Measurements from ENCODE around the gene HIP1R. TPM values are rescaled to one million over a fixed set of nuclear protein-coding genes. Genes with fewer than 3 reads are reported as not detected.

Gene HIP1R
- total and polyA plus RNA-seq, 2 of the 8 experiments (the other 6 are each of a cell fraction or from before 2014, with no cell fraction given) = 11.2 to 14.5 TPM

DNA sequence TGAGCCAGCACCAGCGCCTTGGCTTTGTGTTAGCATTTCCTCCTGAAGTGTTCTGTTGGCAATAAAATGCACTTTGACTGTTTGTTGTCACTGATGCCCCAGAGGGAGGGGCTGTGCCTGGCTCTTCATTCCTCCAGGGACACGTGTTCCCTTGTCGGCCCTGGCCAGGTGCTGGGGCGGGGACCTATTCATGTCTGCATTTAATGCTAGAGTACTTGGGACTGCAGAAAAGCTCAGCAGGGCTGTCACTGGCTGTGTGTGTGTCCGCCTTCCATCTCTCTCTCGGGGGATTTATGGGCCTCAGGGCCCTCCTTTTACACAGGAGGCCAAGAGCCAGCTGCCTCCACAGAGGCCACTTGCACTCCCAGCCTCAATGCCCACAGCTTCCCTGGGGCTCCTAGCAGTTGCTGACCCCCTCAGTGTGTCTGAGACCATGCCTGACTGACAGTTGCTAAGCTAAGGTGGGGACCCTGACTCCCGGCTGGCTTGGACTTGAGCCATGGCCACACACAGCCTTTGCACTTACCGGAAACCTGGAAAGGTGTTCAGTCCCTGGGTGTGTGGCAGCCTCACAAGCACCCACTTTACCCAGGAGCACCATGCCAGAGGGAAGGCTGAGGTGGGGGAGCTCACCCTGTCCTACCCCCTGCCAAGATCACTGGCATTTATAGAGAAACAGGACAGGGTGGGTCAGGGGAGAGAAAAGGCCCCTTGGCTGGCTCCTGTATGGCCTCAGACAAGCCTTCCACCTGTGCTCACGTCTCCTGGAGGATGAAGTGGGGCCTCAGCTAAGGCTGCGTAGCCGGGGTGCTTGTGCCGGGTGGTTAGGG, 27.8 kb downstream of the HIP1R start:
- WGBS, 2 experiments (ENCODE audit: extremely low coverage in 1 of 2, insufficient coverage in 1 of 2, insufficient read length in 1 of 2, insufficient replicate concordance in 2 of 2, low coverage in 1 of 2, low lambda C conversion rate in 2 of 2, missing lambda C conversion rate in 1 of 2) = 77% methylated on average over 12 of the region's 12 CpGs; no CpG with 5 or more reads in 1 of the 2 experiments
- Histone ChIP-seq H4K20me1 (replicated peaks in 1 of 2; ENCODE audit: control insufficient read depth in 1 of 2, insufficient read depth in 2 of 2, low read length in 2 of 2) (peaks cover 18 to 29% of the 10 kb centered on the region in 2 experiments), H3K27ac (ENCODE audit: low read depth, low read length) (no peak overlapping the region), H4K8ac (ENCODE audit: extremely low read depth, insufficient read depth, low read length) (0 out of 2 replicates have a peak overlapping the region, but pooled peaks have one; percentile 25), H2BK20ac (ENCODE audit: low read length) (no peak overlapping the region), H3K4me3 (ENCODE audit: extremely low read depth in 1 of 4, insufficient read depth in 2 of 4, low read depth in 3 of 4, low read length in 4 of 4) (no peak overlapping the region), H2AFZ (ENCODE audit: low read length) (no peak overlapping the region), H2AK5ac (ENCODE audit: low read depth, low read length) (no peak overlapping the region), H3K9ac (replicated peaks in 1 of 4; ENCODE audit: extremely low read depth in 1 of 4, low read depth in 3 of 4, low read length in 3 of 4) (no peak overlapping the region), H3K79me2 (ENCODE audit: control insufficient read depth in 1 of 2, insufficient read depth in 2 of 2, low read length in 2 of 2) (no peaks in the 10 kb centered on the region), H3K23me2 (ENCODE audit: low read depth, low read length) (no peaks in the 10 kb centered on the region), H3K36me3 (ENCODE audit: control insufficient read depth in 2 of 4, insufficient read depth in 4 of 4, low read length in 3 of 4) (peaks cover 0 to 3% (median 0%) of the 10 kb centered on the region in 4 experiments; a peak in 2 of 8 replicates), H4K5ac (ENCODE audit: insufficient read length, low read depth, low read length) (no peak overlapping the region), H4K91ac (replicated peaks; ENCODE audit: insufficient read length, low read length) (no peak overlapping the region), H3K79me1 (ENCODE audit: low read depth, low read length) (no peaks in the 10 kb centered on the region), H2BK12ac (ENCODE audit: low read depth, low read length) (no peak overlapping the region), H3K14ac (ENCODE audit: insufficient read length) (no peak overlapping the region), H3K56ac (replicated peaks; ENCODE audit: insufficient read length, low read depth, low read length) (no peak overlapping the region), H3K4me1 (replicated peaks in 1 of 4; ENCODE audit: control insufficient read depth in 3 of 4, insufficient read depth in 4 of 4, low read length in 3 of 4) (0 out of 7 replicates have a peak, but pooled peaks cover 0 to 2% (median 0%) of the 10 kb centered on the region in 4 experiments), H3K4me2 (ENCODE audit: insufficient read depth in 1 of 2, low read depth in 2 of 2, low read length in 2 of 2) (no peak overlapping the region), H3K27me3 (replicated peaks in 1 of 4; ENCODE audit: control insufficient read depth in 3 of 4, extremely low read depth in 1 of 4, insufficient read depth in 3 of 4, low read length in 3 of 4) (peaks cover 0 to 9% (median 4%) of the 10 kb centered on the region in 4 experiments; a peak in 5 of 7 replicates), H3K4ac (replicated peaks; ENCODE audit: insufficient read length, low read depth, low read length) (no peak overlapping the region), H3K9me3 (ENCODE audit: insufficient read depth in 2 of 2, low read depth in 1 of 2, low read length in 1 of 2) (no peaks in the 10 kb centered on the region), H2BK5ac (ENCODE audit: low read depth, low read length) (no peak overlapping the region), H2BK15ac (ENCODE audit: low read length) (no peak overlapping the region), H3K23ac (ENCODE audit: insufficient read length) (no peak overlapping the region), H3K18ac (ENCODE audit: extremely low read depth, low read length) (no peak overlapping the region), H2BK120ac (replicated peaks; ENCODE audit: low read depth, low read length) (no peak overlapping the region)
- no peak for DNase-seq (ENCODE audit: low read depth in 1 of 2, low spot score in 2 of 2)
- ChIA-PET POLR2A (ENCODE audit: partially characterized antibody) (interaction anchor here (1.1 to 2.5 kb wide), 4 partner anchors 9 to 102 kb away, joined by 3 to 8 read pairs (median 4); no protein-coding TSS in a partner anchor), CTCF (ENCODE audit: partially characterized antibody) (interaction anchor here (1.3 to 20.1 kb wide), 8 partner anchors 8 to 126 kb away, joined by 3 to 473 read pairs (median 12); no protein-coding TSS in a partner anchor)
- no peak for FAIRE-seq
- TF ChIP-seq GTF2F1 (IDR thresholded peaks at IDR 0.05; ENCODE audit: borderline replicate concordance, low read depth, low read length) (no peak), FOSL1 (IDR thresholded peaks at IDR 0.05; ENCODE audit: insufficient read depth, low read depth, low read length) (no peak), POU5F1 (IDR thresholded peaks at IDR 0.05; ENCODE audit: low read depth, low read length) (no peak)
- TF ChIP-seq, protein P1, sequence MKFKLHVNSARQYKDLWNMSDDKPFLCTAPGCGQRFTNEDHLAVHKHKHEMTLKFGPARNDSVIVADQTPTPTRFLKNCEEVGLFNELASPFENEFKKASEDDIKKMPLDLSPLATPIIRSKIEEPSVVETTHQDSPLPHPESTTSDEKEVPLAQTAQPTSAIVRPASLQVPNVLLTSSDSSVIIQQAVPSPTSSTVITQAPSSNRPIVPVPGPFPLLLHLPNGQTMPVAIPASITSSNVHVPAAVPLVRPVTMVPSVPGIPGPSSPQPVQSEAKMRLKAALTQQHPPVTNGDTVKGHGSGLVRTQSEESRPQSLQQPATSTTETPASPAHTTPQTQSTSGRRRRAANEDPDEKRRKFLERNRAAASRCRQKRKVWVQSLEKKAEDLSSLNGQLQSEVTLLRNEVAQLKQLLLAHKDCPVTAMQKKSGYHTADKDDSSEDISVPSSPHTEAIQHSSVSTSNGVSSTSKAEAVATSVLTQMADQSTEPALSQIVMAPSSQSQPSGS (IDR thresholded peaks at IDR 0.05; ENCODE audit: low read length) = no peak
